ENCODE data around the gene DLL4. TPM values are rescaled to one million over a fixed set of nuclear protein-coding genes. Genes with fewer than 3 reads are reported as not detected.
"Not testable (repeated sequence)": the region's sequence is repeated elsewhere in the genome, so short reads cannot be mapped to it uniquely, and the experiment has no call there.

DLL4 gene
- polyA plus RNA-seq, 10 donors: 9.7 to 19.0 (median 11.6) TPM

DNA sequence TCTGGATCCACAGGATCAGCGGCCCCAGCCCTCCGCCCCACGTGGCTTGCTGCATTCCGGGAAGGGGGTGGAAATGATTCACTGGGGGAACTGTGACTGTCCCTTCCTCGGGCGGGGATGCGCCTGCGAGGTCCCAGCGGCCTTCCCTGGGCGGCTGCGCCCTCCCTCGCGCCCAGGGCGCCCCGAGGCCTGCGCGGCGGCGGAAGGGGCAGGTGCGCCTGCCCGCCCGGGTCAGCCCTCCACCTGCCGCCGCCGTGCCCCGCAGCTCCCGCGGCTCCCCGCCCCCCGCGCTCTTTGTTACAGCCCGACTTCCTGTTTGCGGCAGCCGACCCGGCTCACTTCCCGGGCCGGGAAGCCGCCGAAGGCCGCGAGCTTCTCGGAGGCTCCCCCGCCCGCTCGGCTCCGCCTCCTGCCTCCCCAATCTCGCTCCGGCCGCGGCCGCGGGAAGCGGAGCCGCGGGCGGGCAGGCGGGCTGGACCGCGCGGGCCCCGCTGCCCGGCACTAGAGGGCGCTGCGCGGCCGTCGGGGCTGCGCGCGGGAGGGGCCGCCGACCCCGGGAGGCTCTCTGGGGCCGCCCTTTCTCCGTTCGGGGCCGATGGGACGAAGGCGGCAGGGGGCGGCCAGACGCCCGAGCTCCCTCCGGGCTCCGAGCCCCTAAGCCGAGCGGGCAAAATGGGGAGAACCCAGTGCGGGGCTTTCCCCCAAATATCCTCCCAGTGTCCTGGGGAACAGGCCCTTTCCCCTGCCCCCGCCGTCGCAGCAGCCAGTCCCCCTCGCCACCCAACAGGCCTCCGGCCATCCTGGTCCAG is 12.6 kb downstream of the DLL4 start:
- peak; percentile 73 to 88 (median 84) for DNase-seq

DNA sequence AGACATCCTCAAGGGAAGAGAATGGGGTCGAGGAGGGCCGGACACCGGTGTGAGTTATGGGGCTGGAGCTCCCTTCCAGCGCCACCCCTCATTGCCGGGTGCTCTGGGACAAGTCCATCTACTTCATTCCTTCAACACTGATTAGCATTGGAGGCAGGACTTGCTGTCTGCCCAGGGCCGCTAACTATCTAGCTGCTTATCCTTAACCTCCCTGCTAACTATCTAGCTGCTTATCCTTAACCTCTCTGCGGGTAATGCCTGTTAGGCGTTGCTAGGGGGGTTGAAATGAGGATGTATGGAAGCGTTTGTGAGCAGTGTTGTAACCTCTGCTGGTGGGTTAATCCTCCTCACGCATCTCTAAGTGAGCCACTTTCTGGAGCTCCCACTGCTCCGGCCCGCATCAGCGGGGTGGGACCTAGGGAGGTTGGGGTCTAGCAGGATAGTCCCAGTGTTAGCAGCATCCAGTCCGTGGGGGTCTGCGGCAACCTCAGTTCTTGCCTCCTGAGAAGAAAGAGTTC is 13.3 kb downstream of the DLL4 start:
- DNase-seq: peak in 1 of 3 donors; percentile 42

DNA sequence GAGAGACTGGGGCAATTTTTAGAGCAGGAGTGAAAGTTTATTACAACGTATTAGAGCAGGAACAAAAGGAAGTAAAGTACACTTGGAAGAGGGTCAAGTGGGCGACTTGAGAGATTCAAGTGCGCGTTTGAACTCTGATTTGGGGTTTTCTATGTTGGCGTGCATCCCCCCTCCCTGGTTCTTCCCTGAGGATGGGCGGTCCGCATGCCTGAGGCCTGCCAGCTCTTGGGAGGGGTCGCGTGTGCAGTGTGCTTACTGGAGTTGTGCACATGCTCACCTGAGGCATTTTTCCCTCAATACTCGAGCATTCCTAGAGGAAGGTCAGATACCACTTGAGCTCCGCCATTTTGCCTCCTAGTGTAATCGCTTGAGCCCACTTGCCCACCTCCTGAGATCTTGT is 13.7 kb downstream of the DLL4 start:
- no peak for DNase-seq

DNA sequence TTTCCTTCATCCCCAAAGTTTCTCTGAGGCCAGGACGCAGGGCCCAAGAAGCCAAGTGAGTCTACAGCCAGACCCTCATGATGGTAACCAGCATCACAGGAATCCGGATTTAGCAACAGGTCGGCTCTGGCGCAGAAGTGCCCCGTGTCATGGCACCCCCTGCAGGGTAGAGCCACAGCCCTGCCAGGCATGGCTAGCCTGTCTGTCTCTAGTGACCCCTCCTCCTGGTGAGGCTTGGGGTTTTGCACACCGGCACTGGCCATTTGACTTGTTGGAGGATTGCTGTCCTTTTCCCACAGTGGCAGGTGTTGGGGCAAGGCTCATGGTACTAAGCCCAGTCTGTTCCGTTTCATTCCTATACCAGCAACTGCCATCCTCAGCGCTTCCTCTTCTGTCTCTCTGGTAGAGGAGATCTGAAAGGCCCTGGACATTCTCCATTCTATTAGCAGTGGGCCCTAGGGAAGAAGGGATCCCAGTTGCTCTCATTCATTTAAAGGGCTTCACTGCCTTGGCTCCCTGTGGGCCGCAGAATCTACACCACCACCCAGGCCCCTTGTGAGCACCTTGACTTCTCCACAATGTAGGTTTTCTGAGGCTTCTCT is 14.7 kb downstream of the DLL4 start:
- no peak for DNase-seq

DNA sequence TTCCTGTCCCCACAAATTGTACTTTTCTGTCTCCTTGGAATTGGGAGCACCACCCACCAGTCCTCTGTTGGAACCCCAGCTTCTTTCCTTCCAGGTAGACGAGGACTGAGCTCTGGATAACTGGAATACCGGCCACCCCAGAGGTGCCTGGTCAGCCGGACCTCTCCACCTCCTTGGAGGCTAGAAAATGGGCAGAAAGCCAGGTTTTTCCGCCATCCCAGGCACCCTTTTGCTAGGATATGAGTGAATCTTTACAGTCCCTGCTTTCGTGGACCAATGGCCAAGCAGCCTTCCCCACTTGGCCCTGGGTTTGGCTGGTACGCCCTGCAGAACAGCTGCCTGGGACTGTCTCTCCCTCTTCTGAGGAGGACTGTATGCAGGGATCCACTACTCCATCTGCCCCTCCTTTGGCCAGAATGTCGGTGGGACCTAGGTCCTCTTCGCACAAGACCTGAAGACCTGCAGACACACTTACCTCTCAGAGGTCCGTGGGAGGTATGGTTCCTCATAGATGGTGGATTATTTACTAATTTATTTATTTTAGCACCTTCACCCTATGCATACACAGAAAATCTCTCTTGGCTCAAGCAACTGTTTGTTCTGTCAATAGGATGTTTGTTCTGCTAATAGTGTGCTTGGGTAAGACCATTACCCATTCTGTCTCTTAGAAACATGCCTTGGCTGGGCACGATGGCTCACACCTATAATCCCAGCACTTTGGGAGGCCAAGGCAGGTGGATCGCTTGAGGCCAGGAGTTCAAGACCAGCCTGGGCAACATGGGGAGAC is 15.6 kb downstream of the DLL4 start:
- no peak for DNase-seq

DNA sequence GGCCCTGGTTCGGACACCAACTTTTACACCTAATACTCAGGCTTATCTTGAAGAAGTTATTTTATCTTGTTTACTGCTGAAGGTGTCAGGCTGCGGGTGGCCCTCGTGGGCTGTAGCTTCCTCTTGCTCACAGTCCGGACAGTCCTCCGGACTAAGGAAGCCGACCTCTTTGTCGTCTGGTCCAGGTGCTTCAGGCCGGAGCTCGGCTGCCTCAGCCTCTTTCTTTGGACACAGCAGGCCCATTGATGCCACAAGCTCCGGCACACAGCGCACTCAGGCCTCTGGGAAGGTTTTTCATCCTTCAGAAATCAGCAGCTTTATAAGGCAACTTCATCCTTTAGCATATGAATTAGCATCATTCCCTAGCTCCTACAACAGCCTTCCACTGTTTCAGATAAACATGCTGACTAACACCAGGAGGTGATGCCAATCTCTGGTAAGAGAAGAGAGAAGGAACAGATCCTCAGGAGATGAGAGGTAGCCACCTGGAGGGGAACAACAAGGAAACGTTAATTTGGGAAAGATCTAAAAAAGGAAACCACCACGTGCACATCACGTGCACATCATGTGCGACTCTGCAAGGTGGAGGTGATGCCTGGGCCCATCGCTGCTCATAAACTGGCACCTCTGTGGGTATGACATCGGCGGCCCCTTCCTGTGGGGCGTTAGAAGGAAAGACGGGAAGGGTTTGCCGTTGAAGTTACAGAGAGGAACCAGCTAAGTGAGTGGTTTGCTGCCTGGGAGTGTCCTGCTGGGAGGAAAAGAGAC is 19.8 kb downstream of the DLL4 start:
- DNase-seq: no peak

DNA sequence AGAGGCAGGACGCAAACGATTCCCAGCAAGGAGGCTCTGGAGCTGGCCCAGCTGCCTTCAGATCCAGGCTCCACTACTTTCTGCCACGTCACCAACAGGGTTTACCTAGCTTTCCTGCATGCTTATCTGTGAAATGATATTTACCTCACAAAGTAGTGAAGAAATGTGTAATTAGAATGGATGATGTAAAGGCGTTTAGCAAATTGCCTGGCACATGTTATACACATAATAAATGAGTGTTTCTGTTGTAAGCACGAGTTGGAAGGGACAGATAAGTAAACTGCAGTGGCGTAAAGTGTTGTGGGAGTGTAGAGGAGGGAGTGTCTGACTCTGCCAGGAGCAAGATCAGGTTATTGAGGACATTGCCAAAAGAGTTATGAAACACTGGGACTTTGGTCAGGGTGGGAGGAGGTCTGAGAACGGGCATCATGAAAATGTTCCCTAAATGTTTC is 20.6 kb downstream of the DLL4 start:
- no peak for DNase-seq

DNA sequence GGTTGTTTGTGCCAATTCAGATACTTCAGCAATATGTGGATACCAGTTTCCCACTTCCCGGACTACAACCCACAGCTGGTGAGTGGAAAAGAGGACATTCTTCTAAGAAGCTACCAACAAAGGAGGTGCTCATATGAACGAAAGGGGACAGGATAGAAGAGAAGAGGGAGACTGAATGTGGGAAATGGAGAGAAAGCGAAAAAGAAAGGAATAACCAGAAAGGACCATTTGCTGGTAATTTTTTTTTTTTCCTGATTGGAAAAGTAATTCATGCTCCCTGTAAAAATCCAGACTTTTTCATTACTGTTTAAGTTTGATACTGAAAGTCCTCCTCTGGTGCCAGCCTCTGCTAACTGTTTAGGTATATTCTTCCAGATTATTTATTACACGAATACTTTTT is 22.6 kb downstream of the DLL4 start:
- no peak for DNase-seq

DNA sequence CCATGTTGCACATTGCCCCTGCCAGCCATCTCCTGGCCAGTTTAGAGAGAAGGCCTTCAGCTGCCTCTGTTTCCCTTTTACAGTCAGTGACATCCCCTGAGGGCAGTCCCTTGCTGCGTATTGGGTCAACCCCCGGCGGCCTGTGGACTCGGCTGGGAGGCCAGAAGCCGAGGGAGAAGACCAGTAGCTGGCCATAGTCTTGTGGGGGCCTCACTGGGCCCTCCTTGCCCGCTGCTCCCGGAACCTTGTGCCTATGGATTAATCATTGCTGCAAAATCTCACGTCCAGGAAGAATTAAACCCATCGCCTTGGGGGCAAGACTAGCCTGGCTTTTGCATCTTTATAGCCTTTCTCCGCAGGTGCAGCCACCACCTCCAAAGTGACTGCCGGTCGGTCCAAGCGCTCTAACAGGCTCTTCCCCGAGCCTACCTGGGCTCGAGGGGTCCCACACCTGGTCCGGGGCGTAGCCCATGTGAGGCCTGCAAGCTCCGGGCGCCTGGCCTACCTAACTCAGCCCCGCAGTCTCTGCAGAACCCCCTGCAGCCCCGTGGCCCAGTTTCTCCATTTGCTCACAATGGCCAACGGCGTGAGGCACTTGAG is 23.3 kb downstream of the DLL4 start:
- DNase-seq: no peak

DNA sequence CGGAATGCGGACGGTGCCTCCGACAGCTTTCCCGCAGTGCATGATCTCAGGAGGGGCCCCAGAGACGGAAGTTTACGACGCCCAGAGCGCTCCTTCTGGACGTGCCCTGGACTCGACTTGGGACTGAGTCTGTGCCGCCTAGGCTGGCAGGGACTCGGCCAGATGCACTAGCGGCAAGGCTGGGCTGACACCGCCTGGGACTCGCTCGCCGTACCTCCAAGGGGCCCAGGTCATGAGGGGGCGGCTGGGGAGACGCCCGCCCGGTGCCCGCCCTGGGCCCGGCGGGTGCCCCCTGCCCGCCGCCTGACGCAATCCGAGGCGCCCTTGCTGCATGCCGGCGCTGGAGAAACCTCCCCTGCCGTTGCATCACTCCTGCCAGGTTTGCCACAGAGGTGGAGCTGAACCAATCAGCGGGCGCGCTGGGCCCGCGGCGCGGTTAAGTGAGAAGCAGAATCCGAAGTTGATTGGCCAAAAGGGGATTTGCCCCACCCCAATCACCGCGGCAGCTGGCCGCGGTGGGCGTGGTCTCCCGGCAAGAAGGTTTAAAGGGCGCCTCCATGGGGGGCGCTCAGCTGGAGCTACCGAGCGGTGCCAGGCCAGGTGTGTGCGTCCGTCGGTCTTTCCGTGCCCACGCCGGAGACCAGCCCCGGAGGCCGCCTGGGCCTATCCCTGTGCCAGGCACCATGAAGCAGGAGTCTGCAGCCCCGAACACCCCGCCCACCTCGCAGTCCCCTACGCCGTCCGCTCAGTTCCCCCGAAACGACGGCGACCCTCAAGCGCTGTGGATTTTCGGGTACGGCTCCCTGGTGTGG is 24.0 kb downstream of the DLL4 start, which contains the start of gene CHAC1:
Gene CHAC1 (plus strand): TSS at position 571 of the 812 bp plus-strand sequence. CDS start 113 bp downstream, at position 684.
- peak; percentile 90 to 95 (median 94) for DNase-seq

DNA sequence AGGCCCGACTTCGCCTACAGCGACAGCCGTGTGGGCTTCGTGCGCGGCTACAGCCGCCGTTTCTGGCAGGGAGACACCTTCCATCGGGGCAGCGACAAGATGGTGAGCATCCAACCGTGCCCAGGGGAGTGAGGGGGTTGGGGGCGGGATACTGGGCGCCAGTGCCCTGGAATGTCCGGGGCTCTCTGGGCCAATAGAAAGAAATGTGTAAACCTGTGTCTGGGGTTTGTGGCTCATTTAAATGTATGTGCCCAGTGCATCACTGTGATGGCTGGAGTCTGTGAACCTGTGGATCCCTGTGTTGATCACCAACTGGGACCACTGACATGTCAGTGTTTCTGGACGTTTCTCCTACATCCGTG is 24.6 kb downstream of the DLL4 start:
- no peak for DNase-seq

DNA sequence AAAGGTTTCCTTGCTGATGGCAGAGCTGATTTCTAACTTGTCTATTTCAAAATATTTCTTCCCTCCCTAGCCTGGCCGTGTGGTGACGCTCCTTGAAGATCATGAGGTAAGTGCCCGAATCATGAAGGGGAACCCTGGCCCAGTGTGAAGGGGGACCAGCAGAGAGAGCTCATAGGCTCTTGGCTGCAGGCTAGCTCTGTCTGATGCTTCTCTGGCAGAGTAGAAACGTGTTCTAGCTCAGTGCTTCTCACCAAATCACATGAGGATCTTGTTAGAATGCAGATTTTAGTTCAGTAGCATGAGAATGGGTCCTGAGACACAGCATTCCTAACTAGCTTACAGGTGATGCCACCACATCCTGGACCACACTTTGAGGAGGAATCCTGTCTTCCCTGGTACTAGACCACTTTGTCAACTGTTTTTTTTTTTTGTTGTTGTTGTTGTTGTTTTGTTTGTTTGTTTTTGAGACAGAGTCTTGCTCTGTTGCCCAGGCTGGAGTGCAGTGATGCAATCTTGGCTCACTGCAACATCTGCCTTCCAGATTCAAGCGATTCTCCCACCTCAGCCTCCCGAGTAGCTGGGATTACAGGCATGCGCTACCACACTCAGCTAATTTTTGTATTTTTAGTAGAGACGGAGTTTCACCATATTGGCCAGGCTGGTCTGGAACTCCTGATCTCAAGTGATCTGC is 25.2 kb downstream of the DLL4 start:
- DNase-seq: not testable (repeated sequence)

DNA sequence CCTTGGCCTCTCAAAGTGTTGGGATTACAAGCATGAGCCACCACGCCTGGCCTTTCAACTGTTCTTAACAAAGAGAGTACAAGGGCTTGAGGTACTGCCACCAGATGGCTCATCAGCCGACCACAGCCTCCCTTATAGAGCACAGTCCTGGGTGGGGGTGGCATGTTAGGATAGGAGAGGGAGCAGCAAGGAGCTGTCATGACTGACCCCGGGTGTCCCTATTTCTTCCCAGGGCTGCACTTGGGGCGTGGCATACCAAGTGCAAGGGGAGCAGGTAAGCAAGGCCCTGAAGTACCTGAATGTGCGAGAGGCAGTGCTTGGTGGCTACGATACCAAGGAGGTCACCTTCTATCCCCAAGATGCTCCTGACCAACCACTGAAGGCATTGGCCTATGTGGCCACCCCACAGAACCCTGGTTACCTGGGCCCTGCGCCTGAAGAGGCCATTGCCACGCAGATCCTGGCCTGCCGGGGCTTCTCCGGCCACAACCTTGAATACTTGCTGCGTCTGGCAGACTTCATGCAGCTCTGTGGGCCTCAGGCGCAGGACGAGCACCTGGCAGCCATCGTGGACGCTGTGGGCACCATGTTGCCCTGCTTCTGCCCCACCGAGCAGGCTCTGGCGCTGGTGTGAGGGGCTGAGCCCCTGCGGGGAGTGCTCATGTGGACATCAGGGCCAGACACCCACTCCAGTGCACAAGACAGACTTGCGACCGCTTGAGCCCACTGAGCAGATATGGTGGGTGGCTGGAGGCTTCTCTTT is 26.2 kb downstream of the DLL4 start:
- no peak for DNase-seq

DNA sequence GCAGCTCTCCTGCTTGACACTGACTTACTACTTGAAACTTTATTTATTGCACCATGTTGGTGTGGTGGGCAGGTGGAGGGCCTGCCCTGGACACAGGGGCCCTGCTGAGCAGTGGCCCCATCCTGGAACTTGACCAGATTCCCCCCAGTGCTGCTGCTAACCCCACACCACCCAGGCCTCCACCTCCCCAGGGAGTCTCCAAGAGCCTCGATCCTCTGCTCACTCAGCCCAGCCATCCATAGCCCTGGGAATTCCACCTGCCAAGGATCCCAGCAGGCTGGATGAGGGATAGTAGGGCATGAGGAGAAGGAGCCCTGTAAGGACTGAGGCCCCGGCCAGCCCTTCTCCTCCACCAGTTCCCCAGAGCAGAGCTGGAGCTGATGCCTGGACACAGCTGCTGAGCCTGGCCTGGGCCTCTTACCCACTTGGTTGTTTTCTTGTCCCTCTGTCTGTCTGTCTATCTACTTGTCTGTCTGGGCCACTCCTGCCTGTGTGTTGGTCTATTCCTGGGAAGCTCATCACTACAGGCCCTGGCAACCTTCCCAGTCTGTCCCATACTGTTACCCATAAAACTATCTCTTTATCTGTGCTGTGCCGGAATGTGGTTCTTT is 26.9 kb downstream of the DLL4 start:
- DNase-seq: no peak

DNA sequence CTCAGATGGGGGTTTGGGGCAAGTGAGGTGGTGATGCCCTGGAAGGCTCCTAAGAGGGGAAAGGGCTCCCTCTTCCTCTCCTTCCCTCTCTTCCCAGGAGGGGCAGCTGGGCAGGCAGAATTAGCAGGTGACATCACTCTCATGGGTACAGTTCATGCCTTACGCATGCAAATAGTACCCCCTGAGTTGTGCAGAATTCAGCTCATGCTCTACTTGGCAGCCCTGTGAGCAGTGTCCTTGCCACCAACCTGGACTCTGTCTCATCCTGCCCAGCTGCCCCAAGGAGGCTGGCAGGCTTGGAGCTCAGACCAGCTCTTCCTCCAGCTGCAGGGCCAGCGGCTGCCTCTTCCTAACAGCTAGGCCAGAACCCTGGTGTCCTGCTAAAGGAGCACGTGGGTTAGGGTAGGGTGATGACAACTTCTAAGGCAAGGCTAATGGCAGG is 27.4 kb downstream of the DLL4 start:
- DNase-seq: no peak

DNA sequence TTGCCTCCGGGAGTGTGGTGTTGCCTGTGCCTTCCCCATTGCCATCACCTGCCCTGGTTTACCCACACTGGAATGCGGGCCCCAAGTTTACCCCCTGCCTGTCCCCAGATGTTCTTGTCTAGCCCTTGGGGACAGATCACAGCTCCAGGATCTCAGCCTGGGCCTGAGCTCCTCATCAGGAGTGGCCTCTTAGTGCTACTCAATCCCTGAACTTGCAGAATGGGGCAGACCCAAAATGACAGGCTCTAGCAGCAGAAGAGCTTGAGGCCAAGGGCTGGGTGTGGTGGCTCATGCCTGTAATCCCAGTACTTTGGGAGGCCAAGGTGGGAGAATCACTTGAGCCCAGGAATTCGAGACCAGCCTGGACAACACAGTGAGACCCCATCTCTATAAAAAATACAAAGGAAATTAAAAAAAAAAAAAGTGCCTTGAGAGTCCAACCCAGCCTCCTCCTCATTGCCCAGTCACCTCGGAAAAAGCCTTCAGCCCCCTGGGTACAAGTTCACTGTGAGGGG is 28.0 kb downstream of the DLL4 start:
- no peak for DNase-seq

DNA sequence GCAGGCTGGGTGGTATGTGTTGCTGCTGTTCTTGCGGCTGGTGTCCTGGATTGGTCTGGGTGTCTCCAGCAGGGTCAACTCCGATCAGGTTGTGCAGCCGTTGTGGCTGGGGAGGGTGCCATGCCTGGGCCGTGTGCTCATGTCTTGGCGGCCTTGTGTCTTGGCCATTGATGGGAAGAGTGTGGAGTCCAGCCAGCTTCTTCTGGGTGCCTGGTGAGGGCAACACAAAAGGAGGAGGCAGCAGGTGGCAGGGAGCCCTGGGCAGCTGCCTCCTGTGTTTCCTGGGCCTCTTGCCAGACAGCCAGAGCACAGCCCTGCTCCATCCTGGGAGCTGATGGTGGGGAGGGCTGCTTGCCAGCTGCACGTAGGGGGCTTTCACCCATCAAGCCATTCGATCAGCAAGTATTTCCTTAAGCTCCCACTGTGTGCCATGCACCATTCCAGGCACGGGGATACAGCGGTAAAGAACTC is 28.5 kb downstream of the DLL4 start:
- peak; percentile 69 to 71 (median 70) for DNase-seq

DNA sequence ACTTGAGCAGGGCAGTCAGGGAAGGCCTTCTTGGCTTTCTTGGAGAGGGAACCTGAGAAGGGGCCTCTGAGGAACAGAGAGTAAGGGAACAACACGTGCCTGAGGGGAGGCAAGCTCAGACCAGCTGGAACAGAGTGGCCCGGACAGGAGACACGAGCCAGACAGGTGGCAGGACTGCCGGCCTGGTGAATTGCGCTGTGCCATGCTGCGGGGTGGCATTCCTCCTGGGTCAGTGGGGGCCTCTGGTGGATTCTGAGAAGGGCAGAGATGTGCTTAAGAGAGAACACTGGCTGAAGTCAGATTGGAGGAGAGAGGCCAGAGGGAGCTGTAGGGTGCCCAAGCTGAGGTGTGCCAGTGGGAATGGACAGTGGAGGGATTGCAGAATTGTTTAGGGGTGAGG is 29.0 kb downstream of the DLL4 start:
- DNase-seq: peak in 2 of 3 donors; percentile 37 to 52

Measured in muscle of back (tissue), 11 donors.